Astrocyte of the hippocampus (primary cell): ENCODE measurements around the gene MBD3L3.
"Not testable (repeated sequence)": the region's sequence is repeated elsewhere in the genome, so short reads cannot be mapped to it uniquely, and the experiment has no call there.

ENCODE experiments used
- DNase-seq: peaks from one replicate; pipeline ENCODE4 v3.0.0; 2011; ENCODE audit warnings: low read depth, low spot score

Gene MBD3L3

GRCh38 chr19:7063764-7064418, 5.4 kb upstream of the MBD3L3 start:
- no peak for DNase-seq

GRCh38 chr19:7063339-7063738, 4.9 kb upstream of the MBD3L3 start:
- DNase-seq = no peak

- not testable (repeated sequence) for DNase-seq
These were observed 1.5 kb upstream of the MBD3L3 start for GRCh38 chr19:7059977-7060376.

- not testable (repeated sequence) for DNase-seq
These were observed 2.1 kb downstream of the MBD3L3 start for GRCh38 chr19:7056371-7056770.

- not testable (repeated sequence) for DNase-seq
These were observed 2.8 kb downstream of the MBD3L3 start for GRCh38 chr19:7055679-7056078.

- DNase-seq = not testable (repeated sequence)
These were observed 3.7 kb downstream of the MBD3L3 start for GRCh38 chr19:7054635-7055368.

- not testable (repeated sequence) for DNase-seq
These were observed 5.6 kb downstream of the MBD3L3 start for GRCh38 chr19:7052896-7053295.

GRCh38 chr19:7051421-7051820, 7.1 kb downstream of the MBD3L3 start:
- not testable (repeated sequence) for DNase-seq

- DNase-seq = not testable (repeated sequence)
These were observed 9.5 kb downstream of the MBD3L3 start, which contains the start of gene MBD3L2 for GRCh38 chr19:7049021-7049420. MBD3L2 (plus strand) TSS chr19:7049321; CDS start chr19:7049374, 53 bp downstream.

- DNase-seq = not testable (repeated sequence)
These were observed 16.9 kb downstream of the MBD3L3 start for GRCh38 chr19:7041563-7041962.

- DNase-seq = not testable (repeated sequence)
These were observed 18.4 kb downstream of the MBD3L3 start, which contains the start of gene MBD3L4 for GRCh38 chr19:7040079-7040478. MBD3L4 (minus strand) TSS chr19:7040179; CDS start chr19:7040144, 35 bp downstream.

- DNase-seq = not testable (repeated sequence)
These were observed 28.2 kb downstream of the MBD3L3 start, which contains the start of gene MBD3L5 for GRCh38 chr19:7030278-7030677. MBD3L5 (plus strand) TSS chr19:7030578; CDS start chr19:7030612, 34 bp downstream.

GRCh38 chr19:7028790-7029189, 29.7 kb downstream of the MBD3L3 start:
- DNase-seq = not testable (repeated sequence)

GRCh38 chr19:7021331-7021730, 37.1 kb downstream of the MBD3L3 start, which contains the start of gene MBD3L2B:
MBD3L2B (minus strand) TSS chr19:7021431; CDS start chr19:7021397, 34 bp downstream.
- DNase-seq = not testable (repeated sequence)

- no peak for DNase-seq
These were observed 39.6 kb downstream of the MBD3L3 start for GRCh38 chr19:7018828-7019227.

- DNase-seq = peak; percentile 6
These were observed 44.8 kb downstream of the MBD3L3 start for GRCh38 chr19:7013678-7014077.

GRCh38 chr19:7010722-7011593, 47.5 kb downstream of the MBD3L3 start:
- DNase-seq = no peak

- DNase-seq = no peak
These were observed 50.6 kb downstream of the MBD3L3 start for GRCh38 chr19:7007859-7008258.
